Muscle of leg (tissue), 11 donors: ENCODE measurements around the gene SUCLG2. TPM values are rescaled to one million over a fixed set of nuclear protein-coding genes. Genes with fewer than 3 reads are reported as not detected.

Experiments used
- DNase-seq: peaks from one replicate; pipeline ENCODE4 v3.0.0; 2013
- H3K27ac ChIP-seq: one replicate; pipeline ENCODE4 v1.5.1; 2013; ENCODE audit warnings: mild to moderate bottlenecking, low read length, control low read depth
- H3K27me3 ChIP-seq: one replicate; pipeline ENCODE4 v1.6.1; 2013; ENCODE audit warnings: low read length; ENCODE audit not compliant: control insufficient read depth, insufficient read depth
- H3K36me3 ChIP-seq: one replicate; pipeline ENCODE4 v1.6.1; 2013; ENCODE audit warnings: low read length; ENCODE audit not compliant: control insufficient read depth, insufficient read depth
- H3K4me1 ChIP-seq: one replicate; pipeline ENCODE4 v1.6.1; 2013; ENCODE audit warnings: low read length; ENCODE audit not compliant: control insufficient read depth, insufficient read depth
- H3K4me3 ChIP-seq: one replicate; pipeline ENCODE4 v1.5.1; 2013; ENCODE audit warnings: low read length, control low read depth
- H3K9me3 ChIP-seq: replicated peaks from 2 replicates; pipeline ENCODE4 v1.6.1; 2013; ENCODE audit warnings: low read depth, low read length; ENCODE audit not compliant: control insufficient read depth
- WGBS: methylation state at CpG from one replicate; pipeline ENCODE4 v1.1.5; 2013; ENCODE audit warnings: missing lambda C conversion rate; ENCODE audit not compliant: insufficient coverage; 5-methylcytosine and 5-hydroxymethylcytosine counted together
- polyA plus RNA-seq, 8 donors: library from polyadenylated mRNA; unstranded; fragments of 120-200 nt; gene quantifications; one replicate each; pipeline versions ENCODE4 v1.2.1 to v1.2.3, GENCODE V29; 2013; ENCODE audit warnings: inconsistent platforms in 1 of 8, low replicate concordance in 1 of 8; ENCODE audit not compliant: insufficient read length in 8 of 8, insufficient read depth in 1 of 8
- total RNA-seq: library from RNA; stranded (reverse); fragments of 120-200 nt; gene quantifications from one replicate; pipeline ENCODE4 v1.2.4, GENCODE V29; 2013

Gene SUCLG2
- total and polyA plus RNA-seq, 9 donors, result 23.1 to 38.9 (median 32.3) TPM

GRCh38 chr3:67620869-67621268, 33.5 kb downstream of the SUCLG2 start:
- Histone ChIP-seq H3K9me3 (no peaks in the 10 kb centered on the region), H3K36me3 (peaks cover 5% of the 10 kb centered on the region), H3K27me3 (no peaks in the 10 kb centered on the region), H3K27ac (no peak overlapping the region), H3K4me1 (no peaks in the 10 kb centered on the region), H3K4me3 (no peak overlapping the region)
- WGBS, result no CpG with 5 or more reads among the region's 1 CpG
- no peak for DNase-seq

- DNase-seq, result no peak
- WGBS, result 78% methylated on average over 3 of the region's 3 CpGs
- Histone ChIP-seq H3K9me3 (no peaks in the 10 kb centered on the region), H3K27me3 (no peaks in the 10 kb centered on the region), H3K27ac (no peak overlapping the region), H3K36me3 (peaks cover 5% of the 10 kb centered on the region), H3K4me1 (no peaks in the 10 kb centered on the region), H3K4me3 (no peak overlapping the region)
These were observed 34.4 kb downstream of the SUCLG2 start for GRCh38 chr3:67619991-67620390.

GRCh38 chr3:67617518-67617917, 36.9 kb downstream of the SUCLG2 start:
- Histone ChIP-seq H3K4me3 (no peak overlapping the region), H3K4me1 (no peaks in the 10 kb centered on the region), H3K27ac (no peak overlapping the region), H3K9me3 (no peaks in the 10 kb centered on the region), H3K27me3 (no peaks in the 10 kb centered on the region), H3K36me3 (peaks cover 5% of the 10 kb centered on the region)
- DNase-seq, result no peak
- no CpG with 5 or more reads among the region's 1 CpG for WGBS

- Histone ChIP-seq H3K4me1 (no peaks in the 10 kb centered on the region), H3K27me3 (no peaks in the 10 kb centered on the region), H3K36me3 (peaks cover 5% of the 10 kb centered on the region), H3K9me3 (no peaks in the 10 kb centered on the region), H3K27ac (no peak overlapping the region), H3K4me3 (no peak overlapping the region)
- no peak for DNase-seq
- WGBS, result no CpG with 5 or more reads among the region's 2 CpGs
These were observed 38.4 kb downstream of the SUCLG2 start for GRCh38 chr3:67616046-67616445.

GRCh38 chr3:67614195-67614594, 40.2 kb downstream of the SUCLG2 start:
- H3K4me1 ChIP-seq, result no peaks in the 10 kb centered on the region
- H3K36me3 ChIP-seq, result peaks cover 7% of the 10 kb centered on the region
- H3K27me3 ChIP-seq, result no peaks in the 10 kb centered on the region
- WGBS, result 57% methylated on average over 3 of the region's 3 CpGs
- H3K27ac ChIP-seq, result no peak overlapping the region
- DNase-seq, result no peak
- no peaks in the 10 kb centered on the region for H3K9me3 ChIP-seq
- H3K4me3 ChIP-seq, result no peak overlapping the region

GRCh38 chr3:67610458-67610857, 44.0 kb downstream of the SUCLG2 start:
- Histone ChIP-seq H3K9me3 (no peaks in the 10 kb centered on the region), H3K36me3 (peaks cover 30% of the 10 kb centered on the region), H3K27me3 (no peaks in the 10 kb centered on the region), H3K4me1 (no peaks in the 10 kb centered on the region), H3K27ac (no peak overlapping the region), H3K4me3 (no peak overlapping the region)
- 67% methylated on average over 1 of the region's 1 CpG for WGBS
- no peak for DNase-seq

GRCh38 chr3:67609709-67610108, 44.7 kb downstream of the SUCLG2 start:
- no peak overlapping the region for H3K4me3 ChIP-seq
- H3K4me1 ChIP-seq, result no peaks in the 10 kb centered on the region
- no peaks in the 10 kb centered on the region for H3K9me3 ChIP-seq
- H3K27ac ChIP-seq, result no peak overlapping the region
- peaks cover 30% of the 10 kb centered on the region for H3K36me3 ChIP-seq
- no peak for DNase-seq
- no peaks in the 10 kb centered on the region for H3K27me3 ChIP-seq

GRCh38 chr3:67608034-67608433, 46.4 kb downstream of the SUCLG2 start:
- Histone ChIP-seq H3K27me3 (no peaks in the 10 kb centered on the region), H3K4me1 (no peaks in the 10 kb centered on the region), H3K27ac (no peak overlapping the region), H3K36me3 (peaks cover 26% of the 10 kb centered on the region), H3K4me3 (no peak overlapping the region), H3K9me3 (no peaks in the 10 kb centered on the region)
- WGBS, result 100% methylated on average over 1 of the region's 2 CpGs
- DNase-seq, result no peak

GRCh38 chr3:67605377-67605776, 49.0 kb downstream of the SUCLG2 start:
- H3K36me3 ChIP-seq, result peaks cover 24% of the 10 kb centered on the region
- 58% methylated on average over 1 of the region's 1 CpG for WGBS

GRCh38 chr3:67602816-67603215, 51.6 kb downstream of the SUCLG2 start:
- Histone ChIP-seq H3K36me3 (peaks cover 11% of the 10 kb centered on the region), H3K4me3 (no peak overlapping the region), H3K9me3 (no peaks in the 10 kb centered on the region), H3K27me3 (no peaks in the 10 kb centered on the region), H3K27ac (no peak overlapping the region), H3K4me1 (no peaks in the 10 kb centered on the region)
- DNase-seq, result no peak
- no CpG with 5 or more reads among the region's 2 CpGs for WGBS

More at GRCh38 chr3:67605377-67605776, 49.0 kb downstream of the SUCLG2 start:
- H3K4me3 ChIP-seq, result no peak overlapping the region
- no peaks in the 10 kb centered on the region for H3K4me1 ChIP-seq
- no peaks in the 10 kb centered on the region for H3K9me3 ChIP-seq
- no peak for DNase-seq
- H3K27me3 ChIP-seq, result no peaks in the 10 kb centered on the region
- no peak overlapping the region for H3K27ac ChIP-seq

- no peaks in the 10 kb centered on the region for H3K27me3 ChIP-seq
- H3K36me3 ChIP-seq, result peaks cover 5% of the 10 kb centered on the region
These were observed 52.3 kb downstream of the SUCLG2 start for GRCh38 chr3:67601919-67602608.

More at GRCh38 chr3:67601919-67602608, 52.3 kb downstream of the SUCLG2 start:
- no peaks in the 10 kb centered on the region for H3K9me3 ChIP-seq
- WGBS, result no CpG with 5 or more reads among the region's 5 CpGs
- no peak overlapping the region for H3K4me3 ChIP-seq
- no peaks in the 10 kb centered on the region for H3K4me1 ChIP-seq
- DNase-seq, result no peak
- no peak overlapping the region for H3K27ac ChIP-seq
